Inferior parietal cortex (tissue), 1 donor: ENCODE data around the gene RIMBP2.
A peak's percentile ranks its signal among the peaks of the same experiment; 100 is the strongest.
"Not testable (repeated sequence)": the region's sequence is repeated elsewhere in the genome, so short reads cannot be mapped to it uniquely, and the experiment has no call there.

ENCODE experiments used
- DNase-seq: peaks from one replicate; pipeline ENCODE4 v3.0.0-alpha.2; 2016; ENCODE audit errors: extremely low spot score

RIMBP2 gene

DNA sequence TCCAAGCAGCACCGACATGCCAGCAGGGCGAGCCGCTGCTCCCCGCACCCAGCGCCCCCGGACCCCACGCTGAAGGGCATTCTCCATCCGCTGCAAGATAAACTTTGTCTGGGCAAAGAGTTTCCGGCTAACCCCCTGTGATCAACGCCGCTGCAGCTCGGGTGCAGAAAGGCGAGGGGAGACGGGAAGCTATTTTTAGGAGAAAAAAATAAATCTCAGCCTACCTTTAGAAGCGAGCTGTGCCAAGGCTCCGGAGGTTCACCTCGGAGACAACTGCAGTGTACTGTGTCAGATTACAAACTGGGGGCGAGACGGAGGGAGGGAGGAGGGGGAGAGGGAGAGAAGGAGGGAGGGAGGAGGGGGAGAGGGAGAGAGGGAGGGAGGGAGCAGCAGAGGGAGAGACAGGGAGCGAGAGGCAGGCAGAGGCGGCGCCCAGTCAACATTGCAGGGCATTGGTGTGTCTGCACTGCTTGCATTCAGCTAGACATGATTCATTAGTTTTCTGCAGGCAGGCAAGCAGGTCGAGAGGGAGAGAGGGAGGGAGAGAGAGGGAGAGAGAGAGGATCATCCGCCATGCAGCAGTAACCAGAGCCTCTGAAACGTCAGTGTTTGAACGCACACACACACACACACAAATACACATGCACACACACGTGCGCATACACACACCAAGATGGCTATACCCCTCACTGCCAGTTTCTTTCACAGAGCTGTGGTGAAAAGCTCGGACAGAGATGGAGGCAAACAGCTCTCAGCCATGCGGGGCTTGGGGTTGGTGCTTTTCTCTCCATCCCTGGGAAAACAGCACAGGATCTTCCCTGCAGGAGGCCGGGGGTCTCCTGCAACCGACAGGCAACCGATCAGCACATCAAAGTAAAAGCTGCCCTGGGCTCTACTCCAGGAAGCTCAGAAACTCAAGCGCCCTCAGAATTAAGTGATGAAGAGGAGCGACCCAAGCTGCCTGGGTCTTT, at the start of gene RIMBP2:
TSS of gene RIMBP2 (minus strand) at position 302 of the 971 bp plus-strand sequence. CDS start 237,286 bp downstream, outside the sequence.
- DNase-seq = no peak

DNA sequence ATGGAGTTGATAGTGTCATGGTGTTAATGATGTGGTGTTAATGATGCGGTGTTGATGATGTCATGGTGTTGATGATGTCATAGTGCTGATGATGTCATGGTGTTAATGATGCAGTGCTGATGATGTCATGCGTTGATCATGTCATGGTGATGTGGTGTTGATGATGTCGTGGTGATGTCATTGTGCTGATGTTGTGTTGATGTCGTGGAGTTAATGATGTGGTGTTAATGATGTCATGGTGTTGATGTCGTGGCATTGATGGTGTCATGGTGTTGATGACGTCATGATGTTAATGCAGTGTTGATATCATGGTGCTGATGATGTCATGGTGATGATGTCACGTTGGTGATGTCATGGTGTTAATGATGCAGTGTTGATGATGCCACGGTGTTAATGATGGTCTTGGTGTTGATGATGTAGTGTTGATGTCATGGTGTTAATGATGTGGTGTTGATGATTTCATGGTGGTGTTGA, 49.1 kb upstream of the RIMBP2 start:
- DNase-seq = no peak

DNA sequence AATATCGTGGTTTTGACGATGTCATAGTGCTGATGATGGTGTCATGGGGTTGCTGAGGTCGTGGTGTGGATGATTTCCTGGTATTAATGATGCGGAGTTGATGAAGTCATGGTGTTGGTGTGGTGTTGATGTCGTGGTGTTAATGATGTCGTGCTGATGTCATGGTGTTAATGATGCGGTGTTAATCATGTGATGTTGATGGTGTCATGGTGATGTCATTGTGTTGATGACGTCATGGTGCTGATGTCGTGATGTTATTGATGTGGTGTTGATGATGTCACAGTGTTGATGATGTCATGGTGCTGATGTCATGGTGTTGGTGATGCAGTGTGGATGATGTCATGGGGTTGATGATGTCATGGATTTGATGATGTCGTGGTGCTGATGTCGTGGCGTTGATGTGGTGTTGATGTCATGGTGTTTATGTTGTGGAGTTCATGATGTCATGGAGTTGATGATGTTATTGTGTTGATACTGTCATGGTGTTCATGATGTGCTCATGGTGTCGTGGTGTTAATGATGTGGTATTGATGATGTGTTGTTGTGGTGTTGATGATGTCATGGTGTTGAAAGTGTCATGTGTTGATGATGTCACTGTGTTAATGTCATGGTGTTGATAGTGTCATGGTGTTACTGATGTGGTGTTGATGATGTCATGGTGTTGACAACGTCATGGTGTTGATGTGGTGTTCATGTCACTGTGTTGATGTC, 48.5 kb upstream of the RIMBP2 start:
- DNase-seq = no peak

- no peak for DNase-seq
Measured at GRCh38 chr12:130764073-130764472, 48.0 kb upstream of the RIMBP2 start.

- DNase-seq = no peak
Measured at GRCh38 chr12:130762319-130762675, 46.2 kb upstream of the RIMBP2 start.

GRCh38 chr12:130761537-130762318, 45.6 kb upstream of the RIMBP2 start:
- peak; percentile 61 for DNase-seq

DNA sequence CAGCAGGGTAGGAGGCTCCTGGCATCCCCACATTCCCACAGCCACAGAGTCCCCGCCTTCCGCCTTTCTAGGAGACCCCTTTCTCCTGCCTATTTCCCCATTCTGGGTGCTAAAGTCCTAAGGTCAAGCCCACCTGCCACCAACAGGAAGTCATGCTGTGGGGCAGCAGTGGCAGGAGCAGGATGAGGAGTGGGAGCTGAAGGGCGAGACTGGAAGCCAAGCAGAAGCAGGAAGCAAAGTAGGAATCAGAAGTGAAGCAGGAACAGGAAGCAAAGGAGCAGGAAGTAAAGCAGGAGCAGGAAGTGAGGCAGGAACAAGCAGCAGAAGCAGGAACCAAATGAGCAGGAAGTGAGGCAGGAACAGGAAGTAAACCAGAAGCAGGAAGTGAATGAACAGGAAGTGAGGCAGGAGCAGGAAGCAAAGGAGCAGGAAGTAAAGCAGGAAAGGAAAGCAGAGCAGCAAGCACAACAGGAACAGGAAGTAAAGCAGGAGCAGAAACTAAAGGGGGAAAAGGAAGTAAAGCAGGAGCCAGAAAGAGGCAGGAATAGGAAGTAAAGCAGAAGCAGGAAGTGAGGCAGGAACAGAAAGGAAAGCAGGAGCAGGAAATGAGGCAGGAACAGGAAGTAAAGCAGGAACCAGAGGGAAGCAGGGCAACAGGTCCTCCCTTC, 38.3 kb upstream of the RIMBP2 start:
- DNase-seq = no peak

DNA sequence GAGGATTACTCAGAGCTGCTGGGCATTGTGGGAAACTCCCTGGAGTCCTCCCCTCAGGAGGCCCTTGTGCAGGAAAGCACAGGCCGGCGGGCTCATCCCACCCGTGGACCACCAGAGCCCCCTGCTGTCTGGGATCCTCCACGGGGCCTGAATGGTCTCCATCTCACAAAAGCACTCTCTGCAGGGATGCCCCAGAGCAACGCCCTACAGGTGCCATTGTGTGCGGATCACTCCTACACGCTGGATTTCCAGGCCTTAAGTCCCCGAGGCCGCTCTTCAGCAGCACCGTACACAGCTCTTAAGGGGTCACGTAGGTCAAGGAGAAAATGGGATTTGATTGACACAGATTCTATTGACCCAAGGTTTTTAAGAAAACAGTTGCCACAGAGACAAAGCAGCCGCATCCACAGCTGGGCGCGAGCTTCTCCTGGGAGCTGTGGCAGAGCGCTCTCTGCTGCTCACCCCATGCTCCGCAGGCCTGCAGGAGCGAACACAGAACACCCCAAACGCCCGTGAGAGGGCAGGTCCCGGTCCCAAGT, 36.7 kb upstream of the RIMBP2 start:
- DNase-seq = no peak

- not testable (repeated sequence) for DNase-seq
Measured at GRCh38 chr12:130752037-130752436, 35.9 kb upstream of the RIMBP2 start.

DNA sequence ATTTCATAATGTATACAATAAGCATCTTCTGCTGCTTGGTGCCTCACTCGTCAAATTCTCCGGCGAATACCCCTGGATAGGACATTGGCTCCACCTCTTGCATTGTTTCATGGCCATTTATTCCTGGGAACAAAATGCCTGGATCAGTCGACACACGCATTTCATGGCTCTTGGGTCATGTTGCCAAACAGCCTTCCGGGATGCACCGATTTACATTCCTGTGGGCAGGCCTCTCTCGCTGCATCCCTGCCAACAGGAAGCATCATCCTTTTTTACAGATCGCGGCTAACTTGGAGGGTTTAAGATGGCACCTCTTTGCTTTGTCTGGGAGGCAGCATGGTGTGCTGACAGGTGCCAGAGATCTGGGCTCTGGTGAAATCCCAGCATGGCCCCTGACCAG, 32.7 kb upstream of the RIMBP2 start:
- DNase-seq = no peak

- peak; percentile 87 for DNase-seq
Measured at GRCh38 chr12:130747867-130748740, 32.0 kb upstream of the RIMBP2 start.

DNA sequence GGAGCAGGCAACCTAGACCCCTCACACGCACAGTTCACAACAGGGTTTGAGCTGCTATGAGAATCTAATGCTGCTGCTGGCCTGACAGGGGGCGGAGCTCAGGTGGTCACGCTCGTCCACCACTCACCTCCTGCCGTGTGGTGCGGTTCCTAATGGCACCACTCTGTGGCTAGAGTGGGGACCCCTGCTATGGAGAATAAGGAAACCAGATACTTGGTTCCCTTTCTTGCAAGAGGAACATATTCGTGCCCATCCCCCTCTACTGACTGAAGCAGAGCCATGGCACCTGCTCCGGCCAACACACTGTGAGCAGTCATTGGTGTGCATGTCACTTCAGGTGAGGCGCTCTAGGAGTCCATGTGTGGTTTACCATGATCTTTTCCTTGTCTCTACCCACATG, 30.4 kb upstream of the RIMBP2 start:
- DNase-seq = no peak

DNA sequence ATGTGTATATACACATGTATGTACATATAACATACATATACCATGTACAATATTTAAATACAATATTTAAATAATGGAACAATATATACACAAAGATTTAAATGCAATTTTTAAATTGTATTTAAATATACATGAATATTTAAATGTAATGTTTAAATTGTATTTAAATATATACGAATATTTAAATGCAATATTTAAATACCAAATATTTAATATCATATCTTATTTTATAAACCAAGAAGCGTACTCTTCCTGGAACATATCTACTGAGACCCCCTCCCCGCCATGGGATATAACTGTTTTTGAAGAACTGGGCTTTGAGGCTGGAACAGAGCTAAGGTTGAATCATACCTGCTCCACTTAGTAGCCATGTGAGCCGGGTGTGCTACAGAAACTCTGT, 29.8 kb upstream of the RIMBP2 start:
- no peak for DNase-seq

DNA sequence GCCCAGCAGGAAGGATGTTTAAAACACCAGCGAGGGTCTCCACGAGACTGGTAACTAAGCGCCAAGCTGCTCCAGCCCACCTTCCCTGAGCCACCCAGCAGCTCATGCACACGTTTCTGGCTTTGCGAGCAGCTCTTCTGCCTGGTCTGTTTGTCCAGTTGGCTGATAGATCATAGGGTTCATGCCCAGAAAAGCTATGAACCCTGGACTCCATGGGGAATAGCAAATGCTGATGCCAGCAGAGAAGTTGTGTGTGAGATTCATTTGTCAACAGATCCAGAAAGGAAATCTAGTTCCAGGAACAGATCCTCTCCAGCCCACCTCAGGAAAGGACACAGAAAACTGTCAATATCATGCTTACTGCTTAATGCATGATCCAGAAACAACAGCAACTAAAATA, 28.2 kb upstream of the RIMBP2 start:
- DNase-seq = no peak

GRCh38 chr12:130743606-130744005, 27.5 kb upstream of the RIMBP2 start:
- no peak for DNase-seq

- DNase-seq = no peak
Measured at GRCh38 chr12:130743176-130743575, 27.1 kb upstream of the RIMBP2 start.

GRCh38 chr12:130742716-130743115, 26.6 kb upstream of the RIMBP2 start:
- no peak for DNase-seq

- DNase-seq = no peak
Measured at GRCh38 chr12:130742112-130742511, 26.0 kb upstream of the RIMBP2 start.

GRCh38 chr12:130739571-130739970, 23.5 kb upstream of the RIMBP2 start:
- no peak for DNase-seq

GRCh38 chr12:130738403-130738802, 22.3 kb upstream of the RIMBP2 start:
- not testable (repeated sequence) for DNase-seq
